ENCODE data around the gene PGAM2. TPM values are rescaled to one million over a fixed set of nuclear protein-coding genes. Genes with fewer than 3 reads are reported as not detected.

Gene PGAM2
- total RNA-seq, 3 donors from 2014 or later = 0.64 to 0.73 (median 0.66) TPM

DNA sequence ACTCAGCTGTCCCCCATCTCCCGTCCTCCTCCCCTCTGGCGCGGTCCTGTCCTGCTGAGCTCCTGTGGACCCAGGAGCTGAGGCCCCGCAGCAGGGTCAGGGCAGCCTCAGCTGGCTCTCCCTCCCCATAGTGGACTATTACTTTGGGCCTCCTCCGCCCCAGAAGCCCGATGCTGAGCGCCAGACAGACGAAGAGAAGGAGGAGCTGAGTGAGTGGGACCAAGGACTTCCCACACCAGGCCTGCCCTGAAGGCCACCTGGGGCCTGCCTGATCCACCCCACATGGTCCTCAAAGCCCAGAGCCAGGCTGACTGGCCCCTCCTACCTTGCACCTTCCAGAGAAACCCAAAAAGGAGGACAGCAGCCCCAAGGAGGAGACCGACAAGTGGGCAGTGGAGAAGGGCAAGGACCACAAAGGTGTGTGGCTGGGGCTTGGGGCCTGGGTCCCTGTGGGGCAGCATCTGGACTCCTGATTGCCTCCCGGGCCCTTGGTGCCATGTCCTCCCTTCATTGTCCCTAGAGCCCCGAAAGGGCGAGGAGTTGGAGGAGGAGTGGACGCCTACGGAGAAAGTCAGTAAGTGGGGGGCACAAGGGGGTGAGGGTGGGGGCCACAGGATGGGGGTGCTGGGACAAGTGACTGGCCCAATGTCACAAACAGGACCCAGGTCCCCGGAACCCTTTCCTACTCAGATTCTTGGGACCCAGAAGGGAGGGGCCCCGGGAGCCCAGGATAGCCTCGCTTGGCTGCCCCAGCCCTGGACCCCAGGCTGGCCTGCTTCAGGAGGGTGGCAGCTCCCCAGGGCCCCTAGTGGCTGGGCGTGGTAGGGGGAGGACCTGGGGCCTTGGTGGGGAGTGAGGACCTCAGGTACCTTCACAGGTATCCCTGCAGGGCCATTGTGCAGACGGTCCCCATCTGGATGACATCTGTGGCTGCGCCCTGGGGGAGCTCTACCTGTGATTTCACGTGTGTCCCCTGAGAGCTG lies 43.7 kb upstream of the PGAM2 start:
- Histone ChIP-seq H3K9me3 (no peaks in the 10 kb centered on the region), H3K27ac (peak overlapping the region in 1 of 2 donors; percentile 98), H3K36me3 (no peaks in the 10 kb centered on the region), H3K4me3 (peak overlapping the region in 1 of 3 donors; percentile 95), H3K27me3 (no peaks in the 10 kb centered on the region), H3K4me1 (peaks cover 0 to 2% of the 10 kb centered on the region in 2 donors)
- TF ChIP-seq POLR2A (IDR thresholded peaks at IDR 0.05) = no peak
- no peak for TF ChIP-seq POLR2AphosphoS5 (IDR thresholded peaks at IDR 0.05)
- DNase-seq (ENCODE audit: low spot score in 2 of 2) = no peak
- intact Hi-C loops (cut with DNase I; ENCODE audit: low total_unique reads) = no loop called here

GRCh38 chr7:44107961-44108767 lies 42.8 kb upstream of the PGAM2 start:
- peak overlapping the region in 1 of 3 donors; percentile 95 for H3K4me3 ChIP-seq
- no peaks in the 10 kb centered on the region for H3K27me3 ChIP-seq
- DNase-seq (ENCODE audit: low spot score in 2 of 2) = no peak
- peaks cover 0 to 2% of the 10 kb centered on the region in 2 donors for H3K4me1 ChIP-seq
- intact Hi-C loops (cut with DNase I; ENCODE audit: low total_unique reads) = no loop called here
- H3K36me3 ChIP-seq = no peaks in the 10 kb centered on the region
- TF ChIP-seq POLR2AphosphoS5 (IDR thresholded peaks at IDR 0.05) (no peak), POLR2A (IDR thresholded peaks at IDR 0.05) (no peak)
- TF ChIP-seq, protein P1, sequence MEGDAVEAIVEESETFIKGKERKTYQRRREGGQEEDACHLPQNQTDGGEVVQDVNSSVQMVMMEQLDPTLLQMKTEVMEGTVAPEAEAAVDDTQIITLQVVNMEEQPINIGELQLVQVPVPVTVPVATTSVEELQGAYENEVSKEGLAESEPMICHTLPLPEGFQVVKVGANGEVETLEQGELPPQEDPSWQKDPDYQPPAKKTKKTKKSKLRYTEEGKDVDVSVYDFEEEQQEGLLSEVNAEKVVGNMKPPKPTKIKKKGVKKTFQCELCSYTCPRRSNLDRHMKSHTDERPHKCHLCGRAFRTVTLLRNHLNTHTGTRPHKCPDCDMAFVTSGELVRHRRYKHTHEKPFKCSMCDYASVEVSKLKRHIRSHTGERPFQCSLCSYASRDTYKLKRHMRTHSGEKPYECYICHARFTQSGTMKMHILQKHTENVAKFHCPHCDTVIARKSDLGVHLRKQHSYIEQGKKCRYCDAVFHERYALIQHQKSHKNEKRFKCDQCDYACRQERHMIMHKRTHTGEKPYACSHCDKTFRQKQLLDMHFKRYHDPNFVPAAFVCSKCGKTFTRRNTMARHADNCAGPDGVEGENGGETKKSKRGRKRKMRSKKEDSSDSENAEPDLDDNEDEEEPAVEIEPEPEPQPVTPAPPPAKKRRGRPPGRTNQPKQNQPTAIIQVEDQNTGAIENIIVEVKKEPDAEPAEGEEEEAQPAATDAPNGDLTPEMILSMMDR (IDR thresholded peaks at IDR 0.05) = no peak
- no peaks in the 10 kb centered on the region for H3K9me3 ChIP-seq
- H3K27ac ChIP-seq = peak overlapping the region; percentile 87 to 98

DNA sequence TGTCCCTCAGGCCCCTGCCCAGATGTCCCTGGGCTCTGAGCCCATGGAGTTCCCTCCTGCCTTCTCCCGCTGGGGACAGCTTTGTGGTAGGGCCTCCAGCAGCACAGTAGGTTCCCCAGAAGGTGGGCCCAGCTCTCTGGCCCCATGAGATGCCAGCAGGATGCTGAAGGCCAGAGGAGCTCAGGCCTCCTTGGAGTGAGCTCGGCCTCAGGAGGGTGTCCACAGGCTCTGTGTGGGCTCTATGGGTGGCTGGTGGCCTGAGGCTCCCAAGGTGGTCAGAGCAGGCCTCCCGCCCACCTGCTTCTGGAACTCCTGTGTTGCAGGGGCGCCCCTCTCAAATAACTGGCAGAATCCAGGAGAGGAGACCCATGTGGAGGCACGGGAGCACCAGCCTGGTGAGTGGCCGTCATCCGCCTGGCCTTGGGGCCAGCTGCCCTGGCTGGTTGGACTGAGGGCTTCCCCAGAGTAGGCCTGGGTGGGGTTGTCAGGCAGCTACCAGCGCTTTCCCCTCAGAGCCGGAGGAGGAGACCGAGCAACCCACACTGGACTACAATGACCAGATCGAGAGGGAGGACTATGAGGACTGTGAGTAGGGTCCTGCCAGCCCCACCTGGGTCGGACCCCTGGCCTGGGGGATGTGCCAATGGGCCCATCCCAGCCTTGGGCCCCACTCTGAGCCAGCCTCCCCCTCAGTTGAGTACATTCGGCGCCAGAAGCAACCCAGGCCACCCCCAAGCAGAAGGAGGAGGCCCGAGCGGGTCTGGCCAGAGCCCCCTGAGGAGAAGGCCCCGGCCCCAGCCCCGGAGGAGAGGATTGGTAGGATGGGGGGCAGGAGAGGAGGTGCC lies 42.0 kb upstream of the PGAM2 start:
- Histone ChIP-seq H3K4me1 (peaks cover 0 to 2% of the 10 kb centered on the region in 2 donors), H3K36me3 (no peaks in the 10 kb centered on the region), H3K27me3 (no peaks in the 10 kb centered on the region), H3K4me3 (peak overlapping the region in 2 of 3 donors; percentile 80 to 95), H3K9me3 (no peaks in the 10 kb centered on the region), H3K27ac (peak overlapping the region; percentile 87 to 98)
- TF ChIP-seq POLR2A (IDR thresholded peaks at IDR 0.05) = no peak
- no peak for TF ChIP-seq POLR2AphosphoS5 (IDR thresholded peaks at IDR 0.05)
- TF ChIP-seq, protein P1 (IDR thresholded peaks at IDR 0.05) = no peak
- intact Hi-C loops (cut with DNase I; ENCODE audit: low total_unique reads) = no loop called here
- no peak for DNase-seq (ENCODE audit: low spot score in 2 of 2)

- no peak for DNase-seq (ENCODE audit: low spot score in 2 of 2)
- H3K27me3 ChIP-seq = no peaks in the 10 kb centered on the region
- TF ChIP-seq POLR2AphosphoS5 (IDR thresholded peaks at IDR 0.05) = no peak
- intact Hi-C loops (cut with DNase I; ENCODE audit: low total_unique reads) = no loop called here
- no peaks in the 10 kb centered on the region for H3K9me3 ChIP-seq
- H3K27ac ChIP-seq = peak overlapping the region; percentile 87 to 98
- H3K4me3 ChIP-seq = peak overlapping the region; percentile 70 to 95 (median 80)
- H3K4me1 ChIP-seq = peaks cover 0 to 2% of the 10 kb centered on the region in 2 donors
- H3K36me3 ChIP-seq = no peaks in the 10 kb centered on the region
Measured at GRCh38 chr7:44106311-44107065, 41.1 kb upstream of the PGAM2 start.

DNA sequence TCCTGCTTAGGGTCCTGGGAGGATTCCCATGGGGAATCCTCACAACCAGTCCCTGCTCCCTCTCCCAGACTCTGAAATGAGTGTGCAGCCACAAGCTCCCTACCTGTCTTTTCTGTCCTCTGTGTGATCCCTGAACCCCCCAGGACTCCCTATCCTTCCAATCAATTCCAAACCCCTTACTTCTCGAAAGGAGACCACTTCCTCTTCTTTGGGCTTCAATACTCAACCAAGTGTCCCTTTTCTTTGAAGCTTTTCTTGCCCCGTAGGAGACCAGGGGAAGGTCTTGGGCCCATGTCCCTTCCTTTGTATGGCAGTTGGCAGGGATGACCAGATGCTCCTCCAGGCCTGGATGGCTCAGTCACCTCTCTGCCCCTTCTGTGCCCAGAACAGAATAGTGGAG lies 40.5 kb upstream of the PGAM2 start:
- Histone ChIP-seq H3K36me3 (no peaks in the 10 kb centered on the region), H3K4me3 (peak overlapping the region; percentile 70 to 95 (median 80)), H3K9me3 (no peaks in the 10 kb centered on the region), H3K4me1 (peaks cover 0 to 2% of the 10 kb centered on the region in 2 donors), H3K27ac (peak overlapping the region; percentile 87 to 98), H3K27me3 (no peaks in the 10 kb centered on the region)
- intact Hi-C loops (cut with DNase I; ENCODE audit: low total_unique reads) = no loop called here
- DNase-seq (ENCODE audit: low spot score in 2 of 2) = no peak
- no peak for TF ChIP-seq POLR2AphosphoS5 (IDR thresholded peaks at IDR 0.05)
- TF ChIP-seq, protein P1 (IDR thresholded peaks at IDR 0.05) = no peak
- no peak for TF ChIP-seq POLR2A (IDR thresholded peaks at IDR 0.05)

Data from breast epithelium (tissue), 4 donors.